NCI-H82 (cell line): Measurements from ENCODE around the gene RFWD3.

Experiments used
- DNase-seq: peaks from one replicate; lab custom pipeline; 2025; lab: John Stamatoyannopoulos, UW

Gene RFWD3

GRCh38 chr16:74578433-74578832 is 88.2 kb downstream of the RFWD3 start:
- no peak for DNase-seq

GRCh38 chr16:74577882-74578366 is 88.8 kb downstream of the RFWD3 start:
- DNase-seq = no peak

- no peak for DNase-seq
Observed at GRCh38 chr16:74575807-74576643, 90.7 kb downstream of the RFWD3 start.

- no peak for DNase-seq
Observed at GRCh38 chr16:74575175-74575806, 91.4 kb downstream of the RFWD3 start.

- DNase-seq = no peak
Observed at GRCh38 chr16:74574146-74574545, 92.5 kb downstream of the RFWD3 start.

- peak; percentile 75 for DNase-seq
Observed at GRCh38 chr16:74573622-74574021, 93.1 kb downstream of the RFWD3 start.
